Transverse colon (tissue), 4 donors: ENCODE measurements around the gene LRRC36. TPM values are rescaled to one million over a fixed set of nuclear protein-coding genes. Genes with fewer than 3 reads are reported as not detected.

Experiments
- DNase-seq: peaks from one replicate; pipeline ENCODE4 v3.0.0-alpha.2; 2019
- H3K27ac ChIP-seq, 4 donors: fragments of 200-600 bp; sonication (generic); 2 replicates each; pipeline ENCODE4 v1.5.1; 2016 to 2018; ENCODE audit warnings: inconsistent platforms in 4 of 4
- H3K27me3 ChIP-seq: fragments of 200-600 bp; sonication (generic); 2 replicates; pipeline ENCODE4 v1.5.1; 2017; ENCODE audit warnings: inconsistent platforms
- H3K36me3 ChIP-seq, 4 donors: fragments of 200-600 bp; sonication (generic); 2 replicates each; pipeline ENCODE4 v1.5.1; 2017 to 2019; ENCODE audit warnings: inconsistent platforms in 4 of 4
- H3K4me1 ChIP-seq, 4 donors: fragments of 200-600 bp; sonication (generic); 2 replicates each; pipeline ENCODE4 v1.5.1; 2017 to 2020; ENCODE audit warnings: inconsistent platforms in 4 of 4
- H3K4me3 ChIP-seq, 4 donors: fragments of 200-600 bp; sonication (generic); 1 replicate in 1 of 4; 2 replicates in 3 of 4; pipeline versions ENCODE4 v1.5.1 to v1.6.1; 2017 to 2019; ENCODE audit warnings: inconsistent platforms in 4 of 4
- H3K9me3 ChIP-seq, 2 donors: fragments of 200-600 bp; sonication (generic); 2 replicates each; pipeline ENCODE4 v1.5.1; 2017 to 2019; ENCODE audit warnings: inconsistent platforms in 2 of 2
- EP300 ChIP-seq: sonication (generic); formaldehyde crosslinking; IDR thresholded peaks from one replicate; pipeline ENCODE4 v1.6.1; 2017; ENCODE audit warnings: antibody characterized with exemption, low read depth
- POLR2A ChIP-seq: fragments of 450-650 bp; IDR thresholded peaks from one replicate; pipeline ENCODE4 v1.6.1; 2016; ENCODE audit warnings: antibody characterized with exemption, mild to moderate bottlenecking, moderate library complexity
- POLR2AphosphoS5 ChIP-seq, 3 donors: sonication (generic); formaldehyde crosslinking; IDR thresholded peaks; one replicate each; pipeline ENCODE4 v1.6.1; 2016; ENCODE audit warnings: antibody characterized with exemption in 3 of 3
- WGBS, 2 donors: methylation state at CpG; one replicate each; pipeline ENCODE4 v1.1.5; 2018; ENCODE audit warnings: low coverage in 1 of 2; 5-methylcytosine and 5-hydroxymethylcytosine counted together
- in situ Hi-C, 4 donors: fragments of 200-750 bp; cut with MboI; loops; one replicate each; pipeline versions ENCODE4 v1.15.0 to v1.15.1; 2017; ENCODE audit warnings: low sequenced_read_pairs in 3 of 4, low pct_ligation_motif_present in 1 of 4, low pct_unique_long_range_greater_than_20kb in 1 of 4
- intact Hi-C: fragments of 100-400 bp; cut with DNase I; formaldehyde crosslinking; loops from one replicate; pipeline ENCODE4 v1.15.1; 2023; ENCODE audit warnings: low total_unique reads
- total RNA-seq, 4 donors: library from RNA; depleted of rRNA; stranded (reverse); fragments of >200 nt; gene quantifications; one replicate each; pipeline ENCODE4 v1.1.0, GENCODE V29; 2016
- TF ChIP-seq, protein P1 (sequence below), 5 experiments: fragments of 200-600 bp in 3 of 5; fragments of 450-650 bp in 2 of 5; sonication (generic) in 3 of 5; IDR thresholded peaks; 1 replicate in 2 of 5; 2 replicates in 3 of 5; pipeline ENCODE4 v1.5.1; 2016 to 2017; ENCODE audit warnings: antibody characterized with exemption in 5 of 5, inconsistent platforms in 3 of 5, mild to moderate bottlenecking in 2 of 5, moderate library complexity in 1 of 5

Gene LRRC36
- total RNA-seq, 4 donors from 2014 or later = 0.79 TPM; not detected in 3

DNA sequence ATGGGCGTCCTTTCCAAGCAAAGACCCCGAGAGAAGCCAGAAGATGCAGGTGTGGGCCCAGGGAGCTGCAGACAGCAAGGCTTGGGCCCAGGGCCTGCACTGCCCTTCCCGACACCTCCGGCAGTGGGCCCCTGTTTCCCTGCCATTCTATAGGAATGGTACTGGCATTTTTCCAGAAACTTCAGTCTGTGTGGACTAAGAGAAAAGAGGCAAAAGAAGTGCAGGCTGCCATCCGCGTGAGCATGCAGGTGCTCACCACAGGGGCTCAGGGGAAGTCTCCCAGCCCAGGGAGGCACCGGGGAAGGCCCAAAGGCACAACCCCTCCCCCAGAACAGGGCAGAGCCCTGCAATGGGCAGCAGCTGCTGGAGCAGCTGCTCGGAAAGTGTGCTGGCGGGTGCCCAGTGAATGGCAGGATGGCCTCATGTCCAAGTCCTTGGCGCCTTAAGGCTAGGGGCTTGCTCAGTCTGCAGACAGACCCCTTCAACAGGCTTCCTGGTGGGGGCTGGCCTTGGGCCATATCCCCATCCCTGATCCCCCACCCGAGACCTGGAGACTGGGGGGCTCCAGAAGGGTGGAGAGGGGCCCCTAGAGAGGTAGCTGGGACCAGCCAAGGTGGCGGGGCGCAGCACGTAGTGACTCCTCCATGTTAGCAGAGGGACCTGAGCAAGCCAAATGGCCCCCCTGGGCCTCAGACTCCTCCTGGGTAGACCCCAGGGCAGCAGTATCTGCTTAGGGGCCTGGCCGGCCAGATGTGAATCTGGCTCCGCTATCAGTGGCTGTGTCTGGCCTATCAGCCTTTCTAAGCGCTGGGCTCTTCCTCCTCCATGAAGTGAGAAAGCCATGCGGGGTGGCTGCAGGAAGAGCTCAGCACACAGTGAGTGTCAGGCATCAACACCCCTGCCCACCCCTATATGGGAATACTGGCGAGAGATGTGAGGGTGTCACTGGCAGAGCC is 73.4 kb downstream of the LRRC36 start:
- in situ Hi-C loops (loop anchor here in 2 of 4 donors (25.0 kb wide), 2 partner anchors 113 to 438 kb away; partner anchors contain the start of genes CES3 (in 1 of the 2) and PLEKHG4 (in 1 of the 2)), intact Hi-C loops (loop anchor here (5.0 kb wide), 1 partner anchor 118 kb away; no protein-coding TSS in a partner anchor)
- H3K9me3 ChIP-seq = no peaks in the 10 kb centered on the region
- no peak overlapping the region for H3K4me3 ChIP-seq
- WGBS, 2 donors = 69% methylated on average over 18 of the region's 19 CpGs; no CpG with 5 or more reads in 1 of the 2 donors
- TF ChIP-seq POLR2AphosphoS5 (IDR thresholded peaks at IDR 0.05) (no peak), POLR2A (no peak), EP300 (no peak)
- TF ChIP-seq, protein P1, sequence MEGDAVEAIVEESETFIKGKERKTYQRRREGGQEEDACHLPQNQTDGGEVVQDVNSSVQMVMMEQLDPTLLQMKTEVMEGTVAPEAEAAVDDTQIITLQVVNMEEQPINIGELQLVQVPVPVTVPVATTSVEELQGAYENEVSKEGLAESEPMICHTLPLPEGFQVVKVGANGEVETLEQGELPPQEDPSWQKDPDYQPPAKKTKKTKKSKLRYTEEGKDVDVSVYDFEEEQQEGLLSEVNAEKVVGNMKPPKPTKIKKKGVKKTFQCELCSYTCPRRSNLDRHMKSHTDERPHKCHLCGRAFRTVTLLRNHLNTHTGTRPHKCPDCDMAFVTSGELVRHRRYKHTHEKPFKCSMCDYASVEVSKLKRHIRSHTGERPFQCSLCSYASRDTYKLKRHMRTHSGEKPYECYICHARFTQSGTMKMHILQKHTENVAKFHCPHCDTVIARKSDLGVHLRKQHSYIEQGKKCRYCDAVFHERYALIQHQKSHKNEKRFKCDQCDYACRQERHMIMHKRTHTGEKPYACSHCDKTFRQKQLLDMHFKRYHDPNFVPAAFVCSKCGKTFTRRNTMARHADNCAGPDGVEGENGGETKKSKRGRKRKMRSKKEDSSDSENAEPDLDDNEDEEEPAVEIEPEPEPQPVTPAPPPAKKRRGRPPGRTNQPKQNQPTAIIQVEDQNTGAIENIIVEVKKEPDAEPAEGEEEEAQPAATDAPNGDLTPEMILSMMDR (IDR thresholded peaks at IDR 0.05) = peak in 1 of 5 experiments; percentile 26
- H3K27ac ChIP-seq = no peak overlapping the region
- H3K4me1 ChIP-seq = peaks cover 29 to 47% (median 36%) of the 10 kb centered on the region in 4 donors
- no peaks in the 10 kb centered on the region for H3K27me3 ChIP-seq
- DNase-seq = no peak
- H3K36me3 ChIP-seq = no peaks in the 10 kb centered on the region

DNA sequence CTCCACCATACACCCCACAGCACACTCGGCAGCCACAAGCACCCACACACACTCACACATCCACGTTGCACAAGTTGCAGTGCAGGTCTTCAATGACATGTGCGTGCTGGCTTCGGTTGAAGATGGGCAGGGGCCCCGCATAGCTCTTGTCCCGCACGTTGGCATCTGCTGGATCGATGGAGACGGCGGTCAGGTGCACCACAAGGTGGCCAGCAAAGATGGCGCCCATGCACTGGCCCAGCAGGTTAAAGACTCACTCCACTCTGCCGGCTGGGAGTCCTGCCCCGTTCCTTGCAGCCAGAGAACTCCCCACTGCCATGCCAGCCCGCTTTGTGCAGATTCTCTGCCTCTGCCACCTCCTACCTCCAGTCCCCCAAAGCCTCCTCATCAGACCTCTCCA is 74.3 kb downstream of the LRRC36 start:
- Histone ChIP-seq H3K36me3 (no peaks in the 10 kb centered on the region), H3K4me1 (peaks cover 20 to 43% (median 31%) of the 10 kb centered on the region in 4 donors), H3K9me3 (no peaks in the 10 kb centered on the region), H3K27ac (no peak overlapping the region), H3K4me3 (no peak overlapping the region), H3K27me3 (no peaks in the 10 kb centered on the region)
- TF ChIP-seq EP300 (no peak), POLR2AphosphoS5 (IDR thresholded peaks at IDR 0.05) (no peak), POLR2A (no peak)
- TF ChIP-seq, protein P1 (IDR thresholded peaks at IDR 0.05) = no peak
- DNase-seq = no peak
- WGBS, 2 donors = 80 to 94% methylated on average over 1 to 14 of the region's 14 CpGs
- in situ Hi-C loops (no loop called here), intact Hi-C loops (no loop called here)

DNA sequence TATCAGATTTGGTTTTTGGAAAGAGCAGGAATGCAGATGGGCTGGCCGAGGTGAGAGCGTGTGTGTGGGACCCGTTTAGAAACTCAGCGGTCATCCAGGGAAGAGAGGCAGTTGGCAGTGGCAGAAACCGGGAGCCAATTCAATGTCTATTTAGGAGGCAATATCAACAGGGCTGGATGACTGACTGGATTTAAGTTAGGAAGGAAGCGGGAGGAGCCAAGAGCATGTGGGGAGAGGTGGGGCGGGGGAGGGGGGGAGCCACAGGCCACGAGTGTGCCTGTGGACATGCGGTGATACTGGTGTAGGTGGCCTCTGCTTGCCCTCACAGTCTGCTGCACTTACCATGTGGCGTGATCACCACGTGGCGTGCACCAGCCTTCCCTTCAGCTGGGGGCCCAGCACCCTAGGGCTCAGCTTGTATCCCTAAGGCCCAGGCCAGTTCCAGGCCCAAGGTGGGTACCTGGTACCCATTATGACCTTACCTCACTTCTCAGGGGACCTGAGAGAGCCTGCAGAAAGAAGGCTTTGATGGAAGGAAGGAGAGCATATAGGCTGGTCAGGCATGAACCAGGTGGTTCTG is 77.5 kb downstream of the LRRC36 start:
- Histone ChIP-seq H3K27me3 (no peaks in the 10 kb centered on the region), H3K36me3 (no peaks in the 10 kb centered on the region), H3K4me3 (no peak overlapping the region), H3K27ac (peak overlapping the region; percentile 79 to 83 (median 82)), H3K9me3 (no peaks in the 10 kb centered on the region), H3K4me1 (peaks cover 9 to 33% (median 19%) of the 10 kb centered on the region in 4 donors)
- TF ChIP-seq POLR2A = no peak
- TF ChIP-seq EP300 = no peak
- no peak for TF ChIP-seq POLR2AphosphoS5 (IDR thresholded peaks at IDR 0.05)
- TF ChIP-seq, protein P1 (IDR thresholded peaks at IDR 0.05) = no peak
- in situ Hi-C loops (no loop called here), intact Hi-C loops (no loop called here)
- 70 to 74% methylated on average over 2 to 12 of the region's 12 CpGs for WGBS, 2 donors
- no peak for DNase-seq

DNA sequence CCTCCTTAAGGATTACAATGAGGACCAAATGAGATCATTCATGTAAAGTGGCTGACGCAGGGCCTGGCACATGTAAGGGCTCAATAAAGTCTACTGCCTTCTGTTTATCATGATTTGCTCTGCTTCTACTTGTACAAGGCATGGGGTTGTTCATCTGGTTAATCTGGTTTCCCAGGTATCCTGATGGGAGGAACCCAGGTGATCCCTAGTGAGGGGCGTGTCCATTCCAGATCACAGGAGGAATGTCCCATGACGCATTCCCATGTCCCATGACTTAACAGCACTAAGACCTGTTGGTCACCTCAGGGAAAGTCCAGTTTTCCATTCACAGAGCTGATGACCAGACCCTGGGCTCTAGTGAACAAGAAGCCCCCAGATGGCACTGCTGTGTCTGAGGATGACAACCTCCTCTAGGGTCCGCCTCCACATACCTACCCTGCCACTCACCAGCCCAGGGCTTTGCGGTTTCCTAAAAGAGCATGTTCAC is 78.2 kb downstream of the LRRC36 start:
- WGBS, 2 donors = 79% methylated on average over 5 of the region's 5 CpGs; no CpG with 5 or more reads in 1 of the 2 donors

More for the DNA sequence above, 78.2 kb downstream of the LRRC36 start:
- Histone ChIP-seq H3K4me3 (no peak overlapping the region), H3K27ac (peak overlapping the region; percentile 79 to 83 (median 82)), H3K4me1 (peaks cover 5 to 26% (median 13%) of the 10 kb centered on the region in 4 donors), H3K9me3 (no peaks in the 10 kb centered on the region), H3K27me3 (no peaks in the 10 kb centered on the region), H3K36me3 (no peaks in the 10 kb centered on the region)
- intact Hi-C loops = no loop called here
- in situ Hi-C loops = no loop called here
- TF ChIP-seq, protein P1 (IDR thresholded peaks at IDR 0.05) = no peak
- TF ChIP-seq EP300 = peak; percentile 90
- TF ChIP-seq POLR2A = no peak
- TF ChIP-seq POLR2AphosphoS5 (IDR thresholded peaks at IDR 0.05) = peak; percentile 50 to 87 (median 82)
- peak; percentile 87 for DNase-seq
